Osteoblast (primary cell): ENCODE data around the gene TMEM248. TPM values are rescaled to one million over a fixed set of nuclear protein-coding genes. Genes with fewer than 3 reads are reported as not detected.

Source experiments
- DNase-seq: peaks from one replicate; pipeline ENCODE4 v3.0.0; 2011; ENCODE audit warnings: low spot score, mixed read lengths; ENCODE audit not compliant: insufficient read length; ENCODE audit errors: missing footprints
- H2AFZ ChIP-seq: 2 replicates; pipeline ENCODE4 v1.6.0; 2011; ENCODE audit warnings: mild to moderate bottlenecking, low read length
- H3K27ac ChIP-seq: 2 replicates; pipeline ENCODE4 v1.5.1; 2011; ENCODE audit warnings: mild to moderate bottlenecking, low read depth, low read length, moderate library complexity
- H3K27me3 ChIP-seq: 2 replicates; pipeline ENCODE4 v1.6.0; 2012; ENCODE audit warnings: mild to moderate bottlenecking, control low read depth, inconsistent platforms, low read length, moderate library complexity; ENCODE audit not compliant: insufficient read depth
- H3K36me3 ChIP-seq: 2 replicates; pipeline ENCODE4 v1.5.1; 2011; ENCODE audit warnings: mild to moderate bottlenecking, low read length, control low read depth, moderate library complexity; ENCODE audit not compliant: insufficient read depth
- H3K4me1 ChIP-seq: 2 replicates; pipeline ENCODE4 v1.5.1; 2011; ENCODE audit warnings: mild to moderate bottlenecking, low read length, control low read depth, moderate library complexity; ENCODE audit not compliant: insufficient read depth
- H3K4me2 ChIP-seq: 2 replicates; pipeline ENCODE4 v1.6.0; 2011; ENCODE audit warnings: mild to moderate bottlenecking, low read length; ENCODE audit not compliant: insufficient read depth
- H3K4me3 ChIP-seq: fragments of 200-600 bp; sonication (generic); 3 replicates; pipeline ENCODE4 v1.5.1; 2012; ENCODE audit warnings: mild to moderate bottlenecking, low read length, inconsistent platforms; ENCODE audit not compliant: insufficient read depth
- H3K79me2 ChIP-seq: 2 replicates; pipeline ENCODE4 v1.6.0; 2012; ENCODE audit warnings: mild to moderate bottlenecking, low read length, control low read depth, inconsistent platforms; ENCODE audit not compliant: insufficient read depth
- H3K9me3 ChIP-seq: 2 replicates; pipeline ENCODE4 v1.5.1; 2011; ENCODE audit warnings: low read depth, low read length, control low read depth
- H4K20me1 ChIP-seq: 2 replicates; pipeline ENCODE4 v1.6.0; 2012; ENCODE audit warnings: mild to moderate bottlenecking, low read length, control low read depth; ENCODE audit not compliant: insufficient read depth
- total RNA-seq: library from RNA; depleted of rRNA; stranded (reverse); fragments of >200 nt; gene quantifications from 2 replicates; pipeline ENCODE4 v1.2.3, GENCODE V29; 2012
- TF ChIP-seq, protein P1 (sequence below): IDR thresholded peaks from 2 replicates; pipeline ENCODE4 v1.5.1; 2011; ENCODE audit warnings: mild to moderate bottlenecking, low read depth, low read length, moderate library complexity; ENCODE audit errors: extremely low read depth

TMEM248 gene
- total RNA-seq, 1 donor = 118 TPM

DNA sequence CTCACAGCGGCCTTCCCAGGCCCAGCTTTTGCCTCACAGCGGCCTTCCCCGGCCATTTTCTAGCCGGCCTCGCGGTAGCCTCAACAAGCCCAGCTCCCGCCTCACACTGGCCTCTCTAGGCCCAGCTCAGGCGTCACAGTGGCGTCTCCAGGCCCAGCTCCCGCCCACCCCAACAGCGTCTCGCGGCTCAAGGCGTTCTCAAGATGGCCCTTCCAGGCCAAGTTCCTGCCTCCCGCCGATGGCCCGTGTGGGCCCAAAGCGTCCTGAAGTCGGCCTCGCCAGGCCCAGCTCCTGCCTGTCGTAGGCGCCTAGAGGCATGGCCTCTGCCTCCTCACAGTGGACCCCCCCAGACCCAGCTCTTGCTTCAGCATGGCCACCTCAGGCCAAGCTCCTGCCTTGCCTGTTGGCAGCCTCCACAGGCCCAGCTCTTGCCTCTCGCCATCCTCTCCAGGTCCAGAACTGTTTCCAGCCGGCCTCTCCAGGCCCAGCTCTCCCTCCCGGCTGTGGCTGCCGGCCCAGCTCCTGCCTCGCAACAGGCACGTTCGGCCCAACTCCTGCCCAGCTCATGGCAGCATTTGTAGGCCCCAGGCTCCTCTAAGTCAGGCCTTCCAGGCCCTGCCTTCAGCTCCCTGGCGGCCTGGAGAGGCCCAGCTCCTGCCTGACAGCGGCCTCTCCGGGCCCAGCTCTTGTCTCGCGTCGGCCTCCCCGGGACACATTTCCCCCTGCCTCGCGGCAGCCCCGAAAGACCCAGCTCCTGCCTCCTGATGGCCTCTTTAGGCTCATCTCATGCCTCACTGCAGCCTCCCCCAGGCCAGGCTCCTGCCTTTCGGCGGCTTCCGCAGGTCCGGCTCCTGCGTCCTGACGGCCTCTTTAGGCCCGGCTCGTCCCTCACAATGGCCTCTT lies 18.8 kb upstream of the TMEM248 start:
- DNase-seq = peak; percentile 41
- Histone ChIP-seq H3K9me3 (no peaks in the 10 kb centered on the region), H3K36me3 (no peaks in the 10 kb centered on the region), H3K27ac (no peak overlapping the region), H3K4me1 (no peaks in the 10 kb centered on the region), H3K4me2 (no peak overlapping the region), H3K4me3 (no peak overlapping the region), H3K27me3 (no peaks in the 10 kb centered on the region), H4K20me1 (no peaks in the 10 kb centered on the region), H3K79me2 (no peaks in the 10 kb centered on the region), H2AFZ (no peak overlapping the region)
- TF ChIP-seq, protein P1, sequence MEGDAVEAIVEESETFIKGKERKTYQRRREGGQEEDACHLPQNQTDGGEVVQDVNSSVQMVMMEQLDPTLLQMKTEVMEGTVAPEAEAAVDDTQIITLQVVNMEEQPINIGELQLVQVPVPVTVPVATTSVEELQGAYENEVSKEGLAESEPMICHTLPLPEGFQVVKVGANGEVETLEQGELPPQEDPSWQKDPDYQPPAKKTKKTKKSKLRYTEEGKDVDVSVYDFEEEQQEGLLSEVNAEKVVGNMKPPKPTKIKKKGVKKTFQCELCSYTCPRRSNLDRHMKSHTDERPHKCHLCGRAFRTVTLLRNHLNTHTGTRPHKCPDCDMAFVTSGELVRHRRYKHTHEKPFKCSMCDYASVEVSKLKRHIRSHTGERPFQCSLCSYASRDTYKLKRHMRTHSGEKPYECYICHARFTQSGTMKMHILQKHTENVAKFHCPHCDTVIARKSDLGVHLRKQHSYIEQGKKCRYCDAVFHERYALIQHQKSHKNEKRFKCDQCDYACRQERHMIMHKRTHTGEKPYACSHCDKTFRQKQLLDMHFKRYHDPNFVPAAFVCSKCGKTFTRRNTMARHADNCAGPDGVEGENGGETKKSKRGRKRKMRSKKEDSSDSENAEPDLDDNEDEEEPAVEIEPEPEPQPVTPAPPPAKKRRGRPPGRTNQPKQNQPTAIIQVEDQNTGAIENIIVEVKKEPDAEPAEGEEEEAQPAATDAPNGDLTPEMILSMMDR = no peak

DNA sequence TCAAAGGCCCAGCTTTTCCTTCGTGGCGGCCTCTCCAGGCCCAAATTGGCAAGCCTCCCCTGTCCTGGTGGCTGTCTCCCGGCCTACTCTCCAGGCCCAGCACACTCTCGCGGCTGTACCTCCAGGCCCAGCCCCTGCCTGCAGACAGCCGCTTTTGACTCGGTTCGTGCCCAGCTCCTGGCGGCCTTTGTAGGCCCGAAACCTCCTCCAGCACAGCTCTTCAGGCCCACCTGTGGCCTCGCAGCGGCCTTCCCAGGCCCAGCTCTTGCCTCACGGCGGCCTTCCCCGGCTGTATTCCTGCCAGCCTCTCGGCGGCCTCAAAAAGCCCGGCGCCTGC lies 18.2 kb upstream of the TMEM248 start:
- H3K27ac ChIP-seq = no peak overlapping the region
- TF ChIP-seq, protein P1 = no peak
- no peaks in the 10 kb centered on the region for H4K20me1 ChIP-seq
- H3K27me3 ChIP-seq = no peaks in the 10 kb centered on the region
- no peaks in the 10 kb centered on the region for H3K36me3 ChIP-seq
- H3K9me3 ChIP-seq = no peaks in the 10 kb centered on the region
- H3K79me2 ChIP-seq = no peaks in the 10 kb centered on the region
- no peaks in the 10 kb centered on the region for H3K4me1 ChIP-seq
- H2AFZ ChIP-seq = no peak overlapping the region
- H3K4me3 ChIP-seq = no peak overlapping the region
- DNase-seq = peak; percentile 55
- H3K4me2 ChIP-seq = no peak overlapping the region

DNA sequence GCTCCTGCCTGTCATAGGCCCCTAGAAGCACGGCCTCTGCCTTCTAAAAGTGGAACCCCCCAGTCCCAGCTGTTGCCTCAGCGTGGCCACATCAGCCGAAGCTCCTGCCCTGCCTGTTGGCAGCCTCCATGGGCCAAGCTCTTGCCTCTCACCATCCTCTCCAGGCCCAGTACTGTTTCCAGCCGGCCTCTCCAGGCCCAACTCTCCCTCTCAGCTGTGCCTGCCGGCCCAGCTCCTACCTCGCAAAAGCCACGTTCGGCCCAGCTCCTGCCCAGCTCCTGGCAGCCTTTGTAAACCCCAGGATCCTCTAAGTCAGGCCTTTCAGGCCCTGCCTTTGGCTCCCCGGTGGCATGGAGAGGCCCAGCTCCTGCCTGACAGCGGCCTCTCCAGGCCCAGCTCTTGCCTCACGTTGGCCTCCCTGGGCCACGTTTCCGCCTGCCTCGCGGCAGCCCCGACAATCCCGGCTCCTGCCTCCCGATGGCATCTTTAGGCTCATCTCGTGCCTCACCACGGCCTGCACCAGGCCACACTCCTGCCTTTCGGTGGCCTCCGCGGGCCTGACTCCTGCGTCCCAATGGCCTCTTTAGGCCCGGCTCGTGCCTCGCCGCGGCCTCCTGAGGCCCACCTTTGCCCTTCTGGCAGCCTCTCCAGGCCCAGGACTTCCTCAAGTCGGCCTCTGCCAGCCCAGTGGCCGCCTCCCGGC lies 17.5 kb upstream of the TMEM248 start:
- H3K36me3 ChIP-seq = no peaks in the 10 kb centered on the region
- peak; percentile 48 for DNase-seq
- H3K4me3 ChIP-seq = no peak overlapping the region
- TF ChIP-seq, protein P1 = no peak
- H3K27me3 ChIP-seq = no peaks in the 10 kb centered on the region
- H3K79me2 ChIP-seq = no peaks in the 10 kb centered on the region
- H3K4me1 ChIP-seq = no peaks in the 10 kb centered on the region
- H3K27ac ChIP-seq = no peak overlapping the region
- no peak overlapping the region for H2AFZ ChIP-seq
- H3K4me2 ChIP-seq = no peak overlapping the region
- no peaks in the 10 kb centered on the region for H3K9me3 ChIP-seq
- H4K20me1 ChIP-seq = no peaks in the 10 kb centered on the region

DNA sequence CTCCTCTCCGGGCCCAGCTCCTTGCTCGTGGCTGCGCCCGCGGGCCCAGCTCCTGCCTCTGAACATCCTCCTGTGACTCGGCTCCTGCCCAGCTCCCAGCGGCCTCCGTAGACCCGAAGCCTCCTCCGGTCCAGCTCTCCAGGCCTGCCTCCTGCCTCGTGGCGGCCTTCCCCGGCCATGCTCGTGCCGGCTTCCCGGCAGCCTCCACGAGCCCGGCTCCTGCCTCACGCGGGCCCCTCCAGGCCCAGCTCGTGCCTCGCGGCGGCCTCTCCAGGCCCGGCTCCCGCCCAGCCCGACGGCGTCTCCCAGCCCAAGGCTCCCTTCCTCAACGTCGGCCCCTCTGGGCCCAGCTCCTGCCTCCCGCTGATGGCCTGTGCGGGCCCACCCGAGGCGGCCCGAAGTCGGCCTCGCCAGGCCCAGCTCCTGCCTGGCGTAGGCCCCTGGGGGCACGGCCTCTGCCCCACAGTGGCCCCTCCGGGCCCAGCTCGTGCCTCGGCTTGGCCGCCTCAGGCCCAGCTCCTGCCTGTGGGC lies 16.9 kb upstream of the TMEM248 start:
- DNase-seq = peak; percentile 31
- Histone ChIP-seq H2AFZ (no peak overlapping the region), H3K79me2 (no peaks in the 10 kb centered on the region), H3K4me3 (no peak overlapping the region), H3K4me1 (no peaks in the 10 kb centered on the region), H3K4me2 (no peak overlapping the region), H3K27me3 (no peaks in the 10 kb centered on the region), H3K36me3 (no peaks in the 10 kb centered on the region), H4K20me1 (no peaks in the 10 kb centered on the region), H3K9me3 (no peaks in the 10 kb centered on the region), H3K27ac (no peak overlapping the region)
- TF ChIP-seq, protein P1 = no peak
